Measurements from ENCODE around the gene TROAP.

The TROAP gene

DNA sequence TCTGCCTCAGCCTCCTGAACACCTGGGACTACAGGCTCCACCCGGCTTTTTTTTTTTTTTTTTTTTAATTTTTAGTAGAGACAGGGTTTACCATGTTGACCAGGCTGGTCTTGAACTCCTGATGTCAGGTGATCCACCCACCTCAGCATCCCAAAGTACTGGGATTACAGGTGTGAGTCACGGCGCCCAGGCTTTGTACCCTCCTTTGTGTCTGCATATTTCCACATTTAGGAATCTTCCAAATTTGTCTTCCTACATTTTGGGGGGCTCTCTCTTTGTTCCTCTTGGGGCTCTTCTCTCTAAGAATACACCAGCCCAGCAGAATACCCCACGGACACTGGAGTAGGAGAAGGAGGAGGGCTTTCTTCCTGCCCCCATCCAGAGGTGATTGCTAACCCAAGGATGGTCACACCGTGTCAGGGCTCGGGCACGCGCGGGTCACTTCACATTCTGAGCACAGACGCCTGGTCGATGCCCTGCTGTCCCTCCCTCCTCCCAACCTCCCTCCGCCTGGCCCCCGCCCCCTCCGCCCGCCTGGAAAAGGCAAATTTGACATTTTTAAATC is 21.5 kb downstream of the TROAP start:
- no peak for DNase-seq

- DNase-seq, result no peak
Observed at GRCh38 chr12:49345051-49345824, 22.2 kb downstream of the TROAP start.

GRCh38 chr12:49345825-49346658 is 23.0 kb downstream of the TROAP start:
- no peak for DNase-seq

- no peak for DNase-seq
Observed at GRCh38 chr12:49346659-49347310, 23.7 kb downstream of the TROAP start, which contains the start of gene DNAJC22. Gene DNAJC22, plus strand, starts transcription at chr12:49346888. Its CDS starts 1,985 bp downstream, at chr12:49348873.

DNA sequence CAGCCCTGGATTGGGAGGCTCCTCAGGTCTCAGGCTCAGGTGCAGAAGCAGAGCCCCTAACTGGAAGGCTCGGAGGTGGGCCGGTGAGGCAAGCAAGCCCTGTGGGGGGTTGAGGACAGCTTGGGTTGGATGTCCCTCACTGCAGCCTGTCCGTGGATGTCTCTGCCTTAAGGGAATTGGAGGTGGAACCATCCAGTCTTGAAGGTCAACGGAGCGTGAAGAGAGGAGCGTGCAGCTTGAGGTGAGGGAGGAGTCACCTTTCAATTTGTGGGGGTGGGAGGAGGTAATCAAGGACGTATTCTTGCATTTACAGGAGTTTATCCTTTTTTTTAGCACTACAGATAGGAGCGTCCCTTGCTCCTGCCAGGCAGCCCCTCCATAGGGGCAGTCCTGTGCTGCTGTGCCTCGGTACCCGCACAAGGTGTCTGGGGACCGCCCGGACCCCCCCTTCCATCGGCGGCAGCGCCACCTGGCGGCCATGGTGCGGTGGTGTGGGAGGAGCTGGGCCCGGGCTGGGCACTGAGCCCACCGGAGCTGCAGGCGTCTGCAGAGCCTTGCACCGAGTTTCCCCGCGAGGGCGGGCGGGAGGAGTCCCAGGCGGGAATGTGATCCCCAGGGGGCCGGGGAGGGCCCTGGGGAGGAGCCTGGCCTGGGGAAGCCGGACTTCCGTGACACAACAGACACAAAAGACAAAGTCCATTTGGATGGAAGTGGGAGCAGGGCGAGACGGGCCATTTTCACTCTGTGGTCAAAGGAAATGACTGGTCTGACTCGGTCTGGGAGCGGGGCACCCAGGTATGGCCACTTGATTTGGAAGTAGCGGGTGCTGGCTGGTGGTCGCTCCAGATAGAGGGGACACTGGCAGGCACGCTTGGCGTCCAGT is 24.5 kb downstream of the TROAP start:
- peak; percentile 82 for DNase-seq

- DNase-seq, result no peak
Observed at GRCh38 chr12:49348781-49349180, 25.7 kb downstream of the TROAP start.

DNA sequence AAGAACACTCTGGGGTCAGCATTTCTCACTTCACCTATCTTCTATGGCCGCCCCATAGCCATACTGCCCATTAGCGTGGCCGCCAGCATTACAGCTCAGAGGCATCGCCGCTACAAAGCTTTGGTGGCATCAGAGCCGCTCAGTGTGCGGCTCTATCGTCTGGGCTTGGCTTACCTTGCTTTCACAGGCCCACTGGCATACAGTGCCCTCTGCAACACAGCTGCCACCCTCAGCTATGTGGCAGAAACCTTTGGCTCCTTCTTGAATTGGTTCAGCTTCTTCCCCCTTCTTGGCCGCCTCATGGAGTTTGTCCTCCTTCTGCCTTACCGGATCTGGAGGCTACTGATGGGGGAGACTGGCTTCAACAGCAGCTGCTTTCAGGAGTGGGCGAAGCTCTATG is 26.2 kb downstream of the TROAP start:
- no peak for DNase-seq

- no peak for DNase-seq
Observed at GRCh38 chr12:49352351-49352750, 29.3 kb downstream of the TROAP start.

DNA sequence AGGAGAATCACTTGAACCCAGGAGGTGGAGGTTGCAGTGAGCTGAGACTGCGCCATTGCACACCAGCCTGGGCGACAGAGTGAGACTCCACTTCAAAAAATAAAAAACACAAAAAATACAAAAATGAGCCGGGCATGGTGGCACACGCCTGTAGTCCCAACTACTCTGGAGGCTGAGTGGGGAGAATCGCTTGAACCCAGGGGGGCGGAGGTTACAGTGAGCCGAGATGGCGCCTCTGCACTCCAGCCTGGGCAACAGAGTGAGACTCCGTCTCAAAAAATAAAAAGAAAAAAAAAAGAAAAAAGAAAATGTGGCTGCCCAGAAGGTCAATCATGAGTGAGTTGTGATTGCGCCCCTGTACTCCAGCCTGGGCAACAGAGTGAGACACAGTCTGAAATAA is 32.9 kb downstream of the TROAP start:
- no peak for DNase-seq

DNA sequence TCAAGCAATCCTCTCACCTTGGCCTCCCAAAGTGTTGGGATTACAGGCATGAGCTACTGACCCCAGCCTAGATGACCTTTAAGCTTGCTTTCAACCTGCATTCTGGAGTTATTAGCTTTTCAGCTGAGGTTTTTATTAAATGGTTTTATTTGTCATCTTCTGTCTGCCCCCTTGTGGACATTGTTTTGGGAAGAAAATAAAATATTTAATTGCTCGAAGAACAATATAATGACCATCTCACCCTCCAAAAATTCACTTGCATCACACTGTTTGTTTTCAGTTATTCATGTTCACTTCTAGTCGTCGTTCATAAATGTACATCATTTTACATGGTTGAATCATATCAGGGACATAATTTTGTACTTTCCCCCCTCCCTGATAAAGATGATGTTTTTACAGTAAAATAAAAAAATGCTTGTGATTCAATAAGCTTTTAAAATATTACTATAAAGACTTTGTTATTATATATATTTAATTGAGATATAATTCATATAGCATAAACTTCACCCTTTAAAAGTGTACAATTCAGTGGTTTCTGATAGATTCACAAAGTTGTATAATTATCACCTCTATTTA is 34.1 kb downstream of the TROAP start:
- peak; percentile 61 for DNase-seq

DNA sequence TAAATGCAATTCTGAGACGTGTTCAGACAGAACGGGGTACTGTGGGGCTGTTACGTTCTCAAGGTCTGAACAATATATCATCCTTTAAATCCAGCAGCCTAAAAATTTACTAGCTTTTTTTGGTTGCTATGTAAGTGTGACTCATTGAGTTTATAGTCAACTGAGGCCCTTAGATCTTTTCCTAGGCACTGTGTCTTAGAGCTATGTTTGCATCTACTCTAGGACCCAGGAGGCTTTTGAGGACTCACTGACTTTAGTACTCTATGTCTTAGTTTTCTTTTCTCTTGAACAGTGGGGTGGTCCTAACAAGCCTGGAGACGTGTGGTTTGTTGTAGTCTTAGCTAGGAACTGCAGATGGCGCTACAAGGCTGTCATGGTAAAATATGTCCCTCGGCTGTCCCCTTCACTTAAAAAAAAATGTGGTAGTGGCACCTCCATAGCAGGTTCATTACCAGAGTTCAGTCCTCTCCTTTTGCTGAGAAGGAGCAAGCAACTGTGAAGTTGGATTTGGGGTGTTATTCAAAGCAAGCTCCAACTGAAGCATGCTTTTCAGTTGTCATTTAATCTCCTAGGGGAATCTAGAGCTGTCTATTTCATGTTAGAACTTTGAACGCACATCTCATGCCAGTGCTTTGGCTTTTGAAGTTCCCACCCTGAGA is 35.6 kb downstream of the TROAP start:
- peak; percentile 64 for DNase-seq

DNA sequence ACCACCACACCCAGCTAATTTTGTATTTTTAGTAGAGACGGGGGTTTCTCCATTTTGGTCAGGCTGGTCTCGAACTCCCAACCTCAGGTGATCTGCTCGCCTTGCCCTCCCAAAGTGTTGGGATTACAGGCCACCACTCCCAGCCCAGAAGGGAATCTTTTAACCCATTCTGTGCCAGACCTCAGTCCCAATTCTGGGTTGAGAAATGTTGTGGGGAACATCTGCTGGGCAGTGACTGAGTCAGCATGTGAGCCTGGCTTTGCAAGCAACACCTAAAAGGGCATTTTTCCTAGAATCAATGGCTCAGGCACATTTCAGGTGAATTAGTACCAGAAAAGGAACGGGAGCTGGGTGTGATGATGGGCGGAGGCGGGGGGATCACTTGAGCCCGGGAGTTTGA is 36.6 kb downstream of the TROAP start:
- no peak for DNase-seq

- DNase-seq, result no peak
Observed at GRCh38 chr12:49362077-49362476, 39.0 kb downstream of the TROAP start.

- peak; percentile 71 for DNase-seq
Observed at GRCh38 chr12:49364989-49365388, 41.9 kb downstream of the TROAP start.

- peak; percentile 80 for DNase-seq
Observed at GRCh38 chr12:49365542-49365941, 42.5 kb downstream of the TROAP start.

DNA sequence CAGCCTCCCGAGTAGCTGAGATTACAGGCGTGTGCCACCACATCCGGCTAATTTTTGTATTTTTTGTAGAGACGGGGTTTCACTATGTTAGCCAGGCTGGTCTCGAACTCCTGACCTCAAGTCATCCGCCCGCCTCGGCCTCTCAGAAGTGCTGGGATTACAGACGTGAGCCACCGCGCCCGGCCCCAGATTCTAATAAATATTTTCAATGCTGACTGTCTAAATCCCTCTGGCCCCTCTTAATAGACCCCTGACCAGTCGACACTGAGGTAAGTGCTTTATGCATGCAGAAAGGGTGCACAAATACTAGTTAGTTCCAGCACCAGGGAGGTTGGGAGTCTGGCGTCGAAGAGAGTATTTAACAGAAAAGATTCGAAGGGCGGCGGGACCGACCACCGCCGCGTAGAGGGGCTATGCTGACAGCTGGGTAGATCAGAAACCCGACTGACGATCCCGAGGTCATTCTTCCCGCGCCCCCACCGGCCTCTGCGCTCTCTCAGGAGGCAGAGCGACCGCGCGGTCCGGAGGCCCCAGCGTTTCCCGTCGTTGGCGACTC is 43.1 kb downstream of the TROAP start:
- DNase-seq, result no peak

- peak; percentile 95 for DNase-seq
Observed at GRCh38 chr12:49366652-49367380, 43.8 kb downstream of the TROAP start.

GRCh38 chr12:49367381-49368239 is 44.6 kb downstream of the TROAP start, which contains the start of gene SPATS2:
Gene SPATS2, plus strand, starts transcription at chr12:49367462. Its CDS starts 93,551 bp downstream, at chr12:49461013.
- no peak for DNase-seq

GRCh38 chr12:49368240-49368600 is 45.2 kb downstream of the TROAP start:
- no peak for DNase-seq
